Duodenal mucosa (tissue), 2 donors: ENCODE measurements around the gene NFKB2.

Source experiments
- H3K27ac ChIP-seq: one replicate; pipeline ENCODE4 v1.7.0; 2013; ENCODE audit warnings: low read depth, low read length
- H3K27me3 ChIP-seq, 2 donors: one replicate each; pipeline ENCODE4 v1.7.0; 2013; ENCODE audit warnings: low read length in 2 of 2, control low read depth in 1 of 2; ENCODE audit not compliant: insufficient read depth in 2 of 2, control insufficient read depth in 1 of 2
- H3K36me3 ChIP-seq, 2 donors: one replicate each; pipeline ENCODE4 v1.7.0; 2013; ENCODE audit warnings: low read length in 2 of 2, control low read depth in 1 of 2; ENCODE audit not compliant: insufficient read depth in 2 of 2, control insufficient read depth in 1 of 2
- H3K4me1 ChIP-seq, 2 donors: one replicate each; pipeline ENCODE4 v1.7.0; 2013; ENCODE audit warnings: low read length in 2 of 2, control low read depth in 1 of 2; ENCODE audit not compliant: insufficient read depth in 2 of 2, control insufficient read depth in 1 of 2
- H3K4me3 ChIP-seq, 2 donors: one replicate each; pipeline ENCODE4 v1.7.0; 2013; ENCODE audit warnings: low read length in 2 of 2, low read depth in 1 of 2
- H3K9ac ChIP-seq, 2 donors: one replicate each; pipeline ENCODE4 v1.7.0; 2013; ENCODE audit warnings: low read length in 2 of 2, low read depth in 1 of 2
- H3K9me3 ChIP-seq, 2 donors: one replicate each; pipeline ENCODE4 v1.7.0; 2013; ENCODE audit warnings: low read length in 2 of 2, control low read depth in 1 of 2; ENCODE audit not compliant: control insufficient read depth in 1 of 2

The NFKB2 gene

DNA sequence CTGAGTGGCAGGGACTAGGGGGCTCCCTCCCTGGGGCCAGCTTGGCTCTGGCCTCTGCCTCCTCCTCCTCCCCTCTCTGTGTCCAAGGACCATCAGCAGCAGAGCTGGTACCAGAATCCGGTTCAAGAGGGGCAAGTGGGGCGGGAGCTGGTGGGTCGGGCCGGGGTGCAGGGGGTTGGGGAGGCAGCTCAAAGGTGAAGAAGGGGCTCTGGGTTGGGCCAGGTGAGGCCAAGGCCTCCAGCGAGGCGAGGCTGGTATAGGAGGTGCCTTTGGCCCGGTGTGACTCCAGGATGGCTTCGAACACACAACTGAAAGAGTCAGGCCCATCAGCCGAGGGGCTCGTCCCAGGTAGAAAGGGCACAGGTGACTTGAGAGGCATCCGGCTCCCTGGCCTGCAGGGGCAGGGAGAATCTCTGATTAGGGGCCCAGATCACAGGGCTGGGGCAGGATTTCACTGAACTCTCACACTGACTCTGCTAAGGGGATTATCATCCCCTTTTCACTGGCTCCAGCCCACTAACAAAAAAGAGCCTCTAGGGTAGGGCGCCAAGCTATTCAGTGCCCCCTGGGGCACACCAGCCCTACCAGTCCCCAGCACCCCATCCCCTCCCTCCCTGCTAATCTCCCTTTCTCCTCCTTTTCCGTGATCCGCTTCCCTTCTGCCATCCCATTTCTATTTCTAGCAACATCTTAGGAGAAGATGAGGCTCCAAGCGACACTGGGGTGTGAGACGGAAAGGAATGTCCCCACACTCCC is 18.5 kb downstream of the NFKB2 start:
- H3K4me3 ChIP-seq: no peak overlapping the region
- no peaks in the 10 kb centered on the region for H3K9me3 ChIP-seq
- no peak overlapping the region for H3K27ac ChIP-seq
- H3K4me1 ChIP-seq: peaks cover 10 to 15% of the 10 kb centered on the region in 2 donors
- no peaks in the 10 kb centered on the region for H3K36me3 ChIP-seq
- H3K27me3 ChIP-seq: peaks cover 43 to 53% of the 10 kb centered on the region in 2 donors
- H3K9ac ChIP-seq: no peak overlapping the region

DNA sequence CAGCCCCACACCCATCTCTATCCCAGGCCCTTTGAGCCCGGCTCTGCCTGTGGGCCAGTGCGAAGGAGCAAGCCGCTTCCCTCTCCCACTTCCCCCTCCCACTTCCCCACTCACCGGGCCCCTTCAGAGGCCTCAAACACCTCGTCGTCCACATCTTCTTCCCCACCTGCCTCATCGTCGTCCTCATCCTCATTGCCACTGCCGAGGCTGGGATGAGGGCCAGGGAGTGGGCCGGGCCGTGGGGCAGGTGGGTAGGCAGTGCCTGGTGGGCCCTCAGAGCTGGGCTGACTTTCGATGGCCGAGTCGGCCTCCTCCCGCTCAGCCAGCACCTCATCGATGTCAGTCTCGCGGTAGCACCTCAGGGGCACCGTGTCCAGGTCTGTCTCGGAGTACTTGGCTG is 19.2 kb downstream of the NFKB2 start:
- no peak overlapping the region for H3K27ac ChIP-seq
- no peak overlapping the region for H3K9ac ChIP-seq
- H3K36me3 ChIP-seq: no peaks in the 10 kb centered on the region
- H3K27me3 ChIP-seq: peaks cover 38 to 48% of the 10 kb centered on the region in 2 donors
- peaks cover 15 to 17% of the 10 kb centered on the region in 2 donors for H3K4me1 ChIP-seq
- H3K4me3 ChIP-seq: no peak overlapping the region
- H3K9me3 ChIP-seq: no peaks in the 10 kb centered on the region

DNA sequence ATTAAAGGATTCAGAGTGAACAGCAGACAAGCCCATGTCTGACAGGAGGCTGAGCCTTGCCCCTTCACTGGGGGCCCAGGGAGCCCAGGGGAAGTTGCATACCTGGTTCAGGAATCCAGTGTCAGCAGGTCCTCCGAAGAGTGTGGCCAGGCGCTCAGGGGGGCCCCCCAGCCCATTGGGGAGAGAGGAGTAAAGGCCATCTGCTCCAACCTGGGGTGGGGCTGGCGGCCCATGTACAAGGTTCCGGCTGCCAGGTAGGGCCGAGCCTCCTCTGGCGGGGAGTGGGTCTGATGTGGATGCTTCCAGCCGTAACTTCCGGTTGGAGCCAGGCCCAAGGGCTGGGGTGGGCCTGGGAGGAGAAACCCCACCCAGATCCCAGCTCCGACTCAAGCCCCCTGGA is 20.8 kb downstream of the NFKB2 start:
- no peak overlapping the region for H3K4me3 ChIP-seq
- no peaks in the 10 kb centered on the region for H3K36me3 ChIP-seq
- H3K27ac ChIP-seq: no peak overlapping the region
- H3K9me3 ChIP-seq: no peaks in the 10 kb centered on the region
- H3K27me3 ChIP-seq: peaks cover 24 to 32% of the 10 kb centered on the region in 2 donors
- H3K4me1 ChIP-seq: peaks cover 16% of the 10 kb centered on the region in 2 donors
- H3K9ac ChIP-seq: no peak overlapping the region

DNA sequence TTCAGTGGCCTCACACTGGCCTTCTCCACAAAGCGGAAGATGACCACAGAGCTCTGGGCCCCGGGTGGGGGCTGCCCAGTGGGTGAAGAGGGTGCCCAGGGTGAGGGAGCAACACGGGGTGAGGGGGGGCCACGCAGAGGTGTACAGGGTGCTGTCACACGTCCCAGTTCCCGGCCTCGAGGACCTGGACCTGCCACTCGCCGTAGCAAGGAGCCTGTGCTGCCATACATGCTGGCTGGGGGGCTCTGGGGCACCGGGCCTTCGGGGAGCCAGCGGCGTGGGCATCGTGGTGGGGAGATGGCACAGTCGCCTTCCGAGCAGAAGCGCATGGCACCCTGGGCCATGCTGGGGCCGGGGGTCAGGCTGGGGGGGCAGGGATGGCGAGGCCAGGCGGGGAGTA is 21.2 kb downstream of the NFKB2 start:
- Histone ChIP-seq H3K27me3 (peaks cover 20 to 28% of the 10 kb centered on the region in 2 donors), H3K4me3 (no peak overlapping the region), H3K27ac (no peak overlapping the region), H3K9me3 (no peaks in the 10 kb centered on the region), H3K9ac (no peak overlapping the region), H3K36me3 (no peaks in the 10 kb centered on the region), H3K4me1 (peaks cover 16% of the 10 kb centered on the region in 2 donors)

DNA sequence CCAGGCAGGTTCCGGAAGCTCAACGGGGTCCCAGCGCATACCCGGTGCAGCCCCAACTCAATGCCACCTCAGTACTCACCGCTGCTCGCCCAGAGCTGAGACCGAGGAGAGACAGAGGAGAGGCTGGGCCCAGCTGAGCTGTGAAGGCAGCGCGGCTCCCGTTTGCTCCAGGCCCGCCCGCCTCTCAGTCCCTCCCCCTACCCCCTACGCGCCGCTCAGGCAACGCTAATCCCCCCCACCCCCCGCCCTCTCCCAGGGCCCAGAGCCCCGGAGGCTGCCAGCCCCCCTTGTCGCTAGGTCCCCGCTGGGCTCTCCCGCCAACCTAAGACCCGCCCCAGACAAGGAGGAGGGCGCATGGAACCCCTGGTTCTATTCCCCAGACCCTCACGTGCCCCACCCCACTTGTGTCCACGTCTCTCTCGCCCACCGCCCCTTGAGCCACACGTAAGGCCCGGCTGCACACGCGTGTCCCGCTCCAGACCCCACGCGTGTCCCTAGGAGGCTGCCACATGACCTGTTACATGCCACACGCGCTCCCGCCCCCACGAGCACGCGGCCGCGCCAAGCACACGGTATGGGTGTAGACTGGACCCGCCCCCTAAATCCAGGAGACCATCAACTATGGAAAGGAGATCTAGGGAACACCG is 23.2 kb downstream of the NFKB2 start, which contains the start of gene PSD:
Gene PSD (minus strand): TSS at position 164 of the 647 bp plus-strand sequence. CDS start 1,747 bp downstream, outside the sequence.
- H3K9ac ChIP-seq: peak within 1 kb of the TSS in 1 of 2 donors; percentile 64
- no peaks in the 10 kb centered on the region for H3K9me3 ChIP-seq
- H3K4me3 ChIP-seq: peak within 1 kb of the TSS; percentile 77 to 93
- peaks cover 7 to 11% of the 10 kb centered on the region in 2 donors for H3K27me3 ChIP-seq
- H3K27ac ChIP-seq: no peak within 1 kb of the TSS
- H3K36me3 ChIP-seq: peaks cover 3 to 5% of the 10 kb centered on the region in 2 donors
- H3K4me1 ChIP-seq: peaks cover 31 to 35% of the 10 kb centered on the region in 2 donors

DNA sequence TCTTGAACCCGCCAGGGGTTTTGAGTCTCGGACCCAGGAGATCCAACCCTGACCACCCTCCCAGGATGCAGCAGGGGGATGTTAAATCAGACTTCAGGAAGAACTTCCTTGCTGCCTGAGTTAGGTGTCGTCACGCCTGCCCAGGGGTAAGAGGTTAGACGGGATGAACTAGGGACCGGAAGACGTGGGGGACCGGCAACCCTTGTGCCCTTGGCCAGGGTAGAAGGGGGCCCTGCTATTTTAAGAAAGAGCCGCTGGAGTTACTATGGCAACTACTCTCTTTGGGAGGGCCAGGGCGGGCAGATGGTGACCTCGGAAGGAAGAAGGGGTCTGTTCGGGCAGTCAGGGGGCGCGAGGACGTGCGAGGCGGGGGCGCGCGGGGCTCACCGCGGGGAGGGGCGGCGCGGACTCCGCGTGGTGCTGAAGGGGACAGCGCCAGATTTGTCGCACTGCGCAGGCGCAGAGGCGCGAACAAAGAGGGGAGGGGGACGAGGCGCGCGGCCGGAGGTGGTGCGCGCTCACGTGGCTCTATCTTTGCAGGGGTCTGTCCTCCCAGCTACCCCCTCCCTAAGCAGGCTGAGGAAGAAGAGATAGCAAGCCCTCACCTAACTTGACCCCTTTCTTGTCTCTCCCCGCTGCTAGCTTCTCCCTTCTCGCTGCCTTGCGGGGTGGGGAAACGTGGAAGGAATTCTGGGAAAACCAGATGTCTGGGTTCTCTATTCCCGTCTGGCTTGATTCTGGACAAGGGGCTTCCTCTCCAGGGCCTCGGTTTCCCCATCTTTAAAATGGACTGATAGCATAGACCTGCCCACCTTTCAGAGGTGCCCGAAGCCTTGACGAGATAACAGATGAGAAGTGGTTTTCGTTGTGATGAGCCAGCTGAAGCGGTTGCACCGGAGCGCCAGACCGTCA is 24.0 kb downstream of the NFKB2 start:
- Histone ChIP-seq H3K27ac (no peak overlapping the region), H3K36me3 (peaks cover 9 to 12% of the 10 kb centered on the region in 2 donors), H3K4me1 (peaks cover 32 to 35% of the 10 kb centered on the region in 2 donors), H3K9me3 (no peaks in the 10 kb centered on the region), H3K4me3 (peak overlapping the region; percentile 77 to 93), H3K27me3 (peaks cover 7 to 11% of the 10 kb centered on the region in 2 donors), H3K9ac (peak overlapping the region in 1 of 2 donors; percentile 64)

DNA sequence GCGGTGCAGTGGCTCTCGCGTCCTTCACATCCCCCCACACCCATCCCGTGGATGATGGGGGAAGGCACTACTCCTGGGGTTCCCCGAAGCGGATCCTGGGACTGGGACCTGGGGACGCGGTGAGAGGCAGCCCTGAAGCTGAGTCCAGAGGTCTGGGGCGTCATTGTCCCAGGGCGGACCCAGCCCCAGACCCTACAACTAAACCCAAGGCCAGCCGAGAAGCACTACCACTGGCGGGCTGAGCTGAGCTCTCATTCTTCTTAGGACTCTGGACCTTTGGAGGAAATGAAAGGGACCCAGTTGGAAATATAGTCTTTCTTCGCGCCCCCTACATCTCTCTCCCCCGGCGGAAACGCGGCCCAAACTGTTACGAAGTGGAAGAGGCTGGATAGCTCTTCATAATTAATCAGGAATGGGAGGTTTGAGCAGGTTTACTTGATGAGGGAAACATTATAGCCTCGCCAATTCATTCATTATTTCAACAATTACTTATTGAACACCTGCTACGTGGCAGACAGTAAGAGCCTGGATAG is 24.7 kb downstream of the NFKB2 start:
- H3K9ac ChIP-seq: peak overlapping the region; percentile 64 to 89
- H3K4me3 ChIP-seq: peak overlapping the region; percentile 77 to 93
- peaks cover 7 to 11% of the 10 kb centered on the region in 2 donors for H3K27me3 ChIP-seq
- H3K36me3 ChIP-seq: peaks cover 9 to 18% of the 10 kb centered on the region in 2 donors
- H3K9me3 ChIP-seq: no peaks in the 10 kb centered on the region
- H3K27ac ChIP-seq: no peak overlapping the region
- H3K4me1 ChIP-seq: peaks cover 32 to 35% of the 10 kb centered on the region in 2 donors

DNA sequence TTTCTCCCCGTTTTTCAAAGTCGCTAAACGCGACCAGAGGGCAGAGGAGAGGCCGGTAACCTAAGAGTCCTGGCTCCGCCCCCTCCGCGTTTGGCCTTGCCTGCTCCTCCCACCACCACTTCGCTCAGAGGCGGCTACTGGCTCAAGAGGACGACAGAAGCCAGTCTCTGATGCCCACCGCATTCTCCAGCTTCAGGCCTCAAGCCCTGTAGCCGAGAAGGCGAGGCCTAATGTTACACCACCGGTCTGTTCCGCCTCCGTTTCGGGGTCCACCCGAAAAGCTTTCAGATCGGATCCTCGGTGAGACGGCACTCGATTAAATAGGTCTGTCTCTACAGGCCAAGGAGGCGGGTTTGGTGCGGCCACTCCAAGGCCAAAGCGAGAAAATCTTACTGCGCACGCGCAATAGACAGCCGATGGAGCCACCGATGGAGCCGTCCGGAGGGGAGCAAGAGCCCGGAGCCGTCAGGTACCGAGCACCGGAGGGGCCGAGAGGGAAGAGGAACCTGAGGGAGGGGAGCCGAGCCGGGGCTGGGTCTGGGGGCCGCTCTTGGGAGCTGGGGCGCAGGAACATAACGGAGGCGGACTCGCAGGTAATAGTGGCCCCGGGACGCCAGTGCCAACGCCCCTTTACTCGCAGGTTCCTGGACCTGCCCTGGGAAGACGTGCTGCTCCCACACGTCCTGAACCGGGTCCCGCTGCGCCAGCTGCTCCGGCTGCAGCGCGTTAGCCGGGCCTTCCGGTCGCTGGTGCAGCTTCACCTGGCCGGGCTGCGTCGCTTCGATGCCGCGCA is 25.4 kb downstream of the NFKB2 start, which contains the start of gene FBXL15:
Gene FBXL15 (plus strand): TSS at position 123 of the 793 bp plus-strand sequence. CDS start 294 bp downstream, at position 417.
- Histone ChIP-seq H3K36me3 (peaks cover 9 to 20% of the 10 kb centered on the region in 2 donors), H3K27ac (peak within 1 kb of the TSS; percentile 78), H3K4me3 (peak within 1 kb of the TSS; percentile 77 to 93), H3K9me3 (no peaks in the 10 kb centered on the region), H3K27me3 (peaks cover 7 to 11% of the 10 kb centered on the region in 2 donors), H3K4me1 (peaks cover 32 to 35% of the 10 kb centered on the region in 2 donors), H3K9ac (peak within 1 kb of the TSS; percentile 64 to 89)

DNA sequence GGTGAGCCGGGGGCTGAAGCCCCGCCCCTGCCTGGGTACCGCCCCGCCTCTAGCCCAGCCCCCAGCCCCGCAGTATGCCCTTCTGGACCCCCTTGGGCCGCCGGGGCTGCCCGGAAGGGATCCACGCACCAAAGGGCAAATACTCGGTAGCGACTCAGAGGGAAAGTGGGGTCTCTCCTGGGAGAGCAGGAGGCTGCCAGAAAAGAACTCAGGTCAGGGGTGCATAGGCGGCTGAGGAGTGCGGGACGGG is 25.9 kb downstream of the NFKB2 start:
- no peaks in the 10 kb centered on the region for H3K9me3 ChIP-seq
- H3K36me3 ChIP-seq: peaks cover 9 to 25% of the 10 kb centered on the region in 2 donors
- peak overlapping the region; percentile 78 for H3K27ac ChIP-seq
- peak overlapping the region; percentile 64 to 89 for H3K9ac ChIP-seq
- H3K4me1 ChIP-seq: peaks cover 32 to 35% of the 10 kb centered on the region in 2 donors
- H3K27me3 ChIP-seq: peaks cover 7 to 11% of the 10 kb centered on the region in 2 donors
- peak overlapping the region; percentile 77 to 93 for H3K4me3 ChIP-seq
